Germinal center (tissue), 1 donor: Measurements from ENCODE around the gene SLA2.
"Not testable (repeated sequence)": the region's sequence is repeated elsewhere in the genome, so short reads cannot be mapped to it uniquely, and the experiment has no call there.

Experiments
- DNase-seq: peaks from one replicate; pipeline ENCODE4 v3.0.0; 2012; ENCODE audit warnings: mixed read lengths, low spot score

The SLA2 gene

GRCh38 chr20:36645353-36645752 lies 643 bp downstream of the SLA2 start:
- no peak for DNase-seq

- no peak for DNase-seq
These were observed 1.3 kb downstream of the SLA2 start for GRCh38 chr20:36644706-36645095.

GRCh38 chr20:36644032-36644705 lies 1.8 kb downstream of the SLA2 start:
- no peak for DNase-seq

DNA sequence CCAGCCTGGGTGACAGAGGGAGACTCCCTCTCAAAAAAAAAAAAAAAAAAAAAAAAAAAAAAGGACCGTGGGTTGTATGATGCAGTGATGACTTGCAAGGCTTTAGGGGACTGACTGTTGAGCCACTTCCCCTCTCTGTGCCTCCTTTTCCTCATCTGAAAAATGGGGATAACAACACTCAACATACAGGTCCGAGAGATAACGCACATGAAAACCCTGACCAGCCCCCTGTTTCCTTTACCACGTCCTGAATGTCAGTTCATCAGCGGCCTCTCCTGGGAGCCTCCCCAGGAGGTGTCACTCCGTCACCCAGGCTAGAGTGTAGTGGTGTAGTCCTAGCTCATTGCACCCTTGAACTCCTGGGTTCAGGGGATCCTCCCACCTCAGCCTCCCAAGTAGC lies 3.9 kb downstream of the SLA2 start:
- DNase-seq = no peak

DNA sequence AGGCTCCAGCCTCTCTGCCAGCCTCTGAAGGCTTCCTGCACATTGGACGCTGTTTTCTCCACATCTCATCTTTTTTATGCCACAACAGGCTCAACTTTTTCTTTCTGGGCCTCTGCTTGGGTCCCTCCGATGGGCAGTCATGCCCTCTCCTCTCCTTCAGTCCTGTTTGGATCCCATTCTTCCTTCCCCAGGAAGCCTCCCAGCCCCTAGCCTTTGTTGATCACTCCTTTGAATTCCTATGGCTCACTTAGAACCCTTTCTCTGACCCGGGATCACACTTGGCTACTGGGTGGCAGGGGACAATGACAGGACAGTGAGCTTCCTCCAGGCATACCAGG lies 4.5 kb downstream of the SLA2 start:
- DNase-seq = no peak

- DNase-seq = not testable (repeated sequence)
These were observed 7.1 kb downstream of the SLA2 start for GRCh38 chr20:36638876-36639400.

DNA sequence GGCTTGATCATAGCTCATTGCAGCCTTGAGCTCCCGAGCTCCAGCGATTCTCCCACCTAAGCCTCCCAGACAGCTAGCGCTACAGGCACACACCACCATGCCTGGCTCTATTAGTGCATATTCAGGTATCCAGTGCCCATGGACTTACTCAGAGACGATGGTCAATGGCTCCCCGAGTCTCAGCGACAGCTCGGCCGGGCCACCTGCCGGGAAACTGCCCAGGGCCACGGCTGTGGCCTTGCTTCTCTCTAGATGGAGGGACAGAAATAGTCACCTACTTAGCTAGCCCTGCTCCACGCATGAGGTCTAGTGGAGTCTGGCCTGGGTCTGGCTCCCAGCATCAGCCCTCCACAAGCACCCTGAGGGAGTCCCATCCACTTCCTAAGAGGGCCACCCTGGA lies 11.7 kb downstream of the SLA2 start:
- no peak for DNase-seq

GRCh38 chr20:36633285-36633772 lies 12.7 kb downstream of the SLA2 start:
- no peak for DNase-seq

GRCh38 chr20:36632487-36633284 lies 13.3 kb downstream of the SLA2 start:
- no peak for DNase-seq

DNA sequence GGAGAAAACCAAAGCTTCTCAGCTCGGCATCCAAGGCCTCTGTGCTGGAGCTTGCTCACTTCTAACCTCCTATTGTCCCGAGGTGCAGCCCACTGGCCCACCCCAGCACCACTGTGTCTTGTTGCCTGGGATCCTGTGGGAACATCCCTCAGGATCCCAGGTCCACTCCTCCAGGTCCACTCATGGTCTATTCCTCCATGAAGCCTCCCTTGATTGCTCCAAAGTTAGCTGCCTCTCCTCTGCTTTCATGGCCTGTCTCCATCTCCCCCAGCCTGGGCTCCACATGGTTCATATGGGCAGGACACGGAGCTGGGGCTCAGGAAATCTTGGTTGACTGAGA lies 13.9 kb downstream of the SLA2 start:
- no peak for DNase-seq

- DNase-seq = no peak
These were observed 14.3 kb downstream of the SLA2 start for GRCh38 chr20:36631646-36632045.

- no peak for DNase-seq
These were observed 16.0 kb downstream of the SLA2 start for GRCh38 chr20:36629719-36630681.

- DNase-seq = no peak
These were observed 17.9 kb downstream of the SLA2 start for GRCh38 chr20:36628076-36628475.

DNA sequence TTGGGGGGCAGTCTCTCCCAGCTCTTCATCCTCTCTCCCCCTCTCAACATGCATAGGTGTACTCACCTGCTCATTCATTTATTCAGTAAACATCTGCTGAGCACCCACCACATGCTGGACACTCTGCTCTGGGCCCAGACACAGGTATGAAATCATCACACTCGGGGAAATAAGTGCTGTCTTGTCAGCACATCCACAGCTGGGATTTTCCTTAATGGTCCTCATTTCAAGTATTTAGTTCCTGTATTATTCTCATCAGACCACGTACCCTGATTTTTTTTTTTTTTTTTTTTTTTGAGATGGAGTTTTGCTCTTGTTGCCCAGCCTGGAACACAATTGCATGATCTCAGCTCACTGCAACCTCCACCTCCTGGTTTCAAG lies 21.1 kb downstream of the SLA2 start:
- no peak for DNase-seq

DNA sequence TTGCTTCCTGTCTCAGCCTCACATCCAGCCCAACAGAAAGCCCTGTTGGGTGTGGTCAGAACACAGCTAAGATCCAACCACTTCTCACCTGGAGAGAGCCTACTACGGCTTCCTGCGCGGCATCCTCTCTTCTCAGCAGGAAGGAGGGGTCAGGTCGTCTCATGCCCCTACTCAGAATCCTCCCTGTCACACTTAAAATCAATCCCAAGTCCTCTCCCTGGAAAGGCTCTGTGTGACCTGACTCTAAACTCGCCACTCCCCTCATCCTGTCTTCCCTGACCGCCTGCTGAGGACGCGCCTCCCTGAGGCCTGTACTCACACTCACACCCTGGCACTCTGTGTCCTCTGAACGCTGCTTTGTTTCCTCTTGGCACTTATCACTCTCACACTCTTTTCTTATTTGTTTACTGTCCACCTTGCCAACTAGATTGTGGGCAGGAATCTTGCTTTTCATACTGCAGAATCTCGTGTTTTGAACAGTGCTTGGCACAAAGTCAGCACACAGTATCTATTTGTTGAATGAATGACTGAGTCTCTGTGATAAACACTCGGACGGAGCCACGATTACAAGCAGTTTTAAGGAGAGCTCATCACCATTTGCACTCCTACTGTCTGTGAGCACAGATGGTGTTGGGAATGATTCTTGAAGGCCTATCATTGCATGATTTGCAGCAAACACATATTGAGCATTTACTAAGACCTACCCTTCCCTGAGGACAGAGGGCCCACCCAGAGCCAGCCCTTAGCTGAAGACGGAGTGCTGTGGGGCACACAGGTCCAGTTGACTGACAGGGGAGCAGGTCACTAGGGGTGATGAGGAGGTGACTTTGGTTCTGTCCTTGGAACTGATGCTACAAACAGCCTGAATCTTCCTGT lies 21.7 kb downstream of the SLA2 start:
- no peak for DNase-seq

- DNase-seq = no peak
These were observed 22.6 kb downstream of the SLA2 start for GRCh38 chr20:36623444-36623843.

DNA sequence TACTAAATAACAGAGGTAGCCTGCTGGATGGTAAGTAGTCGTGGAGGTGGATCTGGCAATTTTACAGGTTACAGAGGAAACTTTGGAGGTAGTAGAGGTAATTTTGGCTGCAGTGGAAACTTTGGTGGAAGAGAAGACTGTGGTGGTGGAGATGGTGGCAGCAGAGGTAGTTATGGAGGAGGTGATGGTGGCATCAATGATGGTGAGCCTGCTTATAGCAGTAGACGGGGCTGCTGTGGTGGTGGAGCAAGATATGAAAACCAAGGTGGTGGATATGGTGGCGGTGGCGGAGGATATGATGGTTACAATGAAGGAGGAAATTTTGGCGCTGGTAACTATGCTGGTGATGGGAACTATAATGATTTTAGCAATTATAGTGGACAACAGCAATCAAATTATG lies 25.1 kb downstream of the SLA2 start:
- DNase-seq = no peak

DNA sequence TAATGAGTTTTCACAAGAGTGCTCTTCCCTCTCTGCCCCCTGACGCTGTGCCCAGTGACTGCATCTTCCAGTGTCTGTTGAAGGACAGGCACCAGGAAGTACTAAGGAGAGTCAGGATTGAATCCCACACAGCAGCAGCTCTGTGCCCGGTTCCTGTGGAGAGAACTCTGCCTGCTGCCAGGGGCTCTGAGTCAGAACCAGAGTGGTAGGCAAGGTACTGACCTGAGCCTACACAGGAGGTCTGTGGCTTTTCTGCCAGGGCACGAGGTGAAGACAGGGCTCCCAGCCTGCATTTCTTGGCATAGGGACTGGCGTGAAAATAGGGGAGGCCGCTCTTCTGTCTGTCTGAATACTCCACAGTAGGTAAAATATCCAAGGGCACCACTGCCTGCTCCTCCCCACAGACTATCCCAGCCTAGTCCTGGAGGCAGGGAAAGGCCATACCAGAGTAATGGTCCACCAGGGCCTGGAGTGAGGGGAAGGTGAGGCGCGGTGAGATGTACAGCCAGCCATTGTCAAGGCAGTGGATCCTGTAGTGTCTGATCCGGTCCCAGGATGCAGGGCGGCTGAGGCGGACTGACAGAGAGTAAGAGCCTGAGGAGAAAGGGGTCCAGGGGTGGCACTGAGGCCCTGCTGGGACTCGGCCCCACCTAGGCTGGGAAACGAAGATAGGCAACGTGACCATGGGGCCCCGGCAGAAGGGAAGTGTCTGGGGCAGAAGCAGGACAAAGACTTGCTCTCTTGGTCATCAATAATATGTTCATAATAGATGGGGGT lies 31.0 kb downstream of the SLA2 start:
- no peak for DNase-seq

GRCh38 chr20:36613974-36614373 lies 32.0 kb downstream of the SLA2 start:
- no peak for DNase-seq

- no peak for DNase-seq
These were observed 34.4 kb downstream of the SLA2 start for GRCh38 chr20:36611625-36612024.

GRCh38 chr20:36608388-36608728 lies 37.6 kb downstream of the SLA2 start:
- not testable (repeated sequence) for DNase-seq
